OCI-LY7 (cell line): ENCODE measurements around the gene GABARAPL1. TPM values are rescaled to one million over a fixed set of nuclear protein-coding genes. Genes with fewer than 3 reads are reported as not detected.

Source experiments
- BruUV-seq: library from RNA; stranded (reverse); fragments of 400-500 nt; replicated peaks from 2 replicates; lab custom pipeline; 2021; lab: Mats Ljungman, UMichigan
- CTCF ChIA-PET: fragments of 300-600 bp; sonication (Branson Sonifier 250); formaldehyde crosslinking; loops from one replicate; lab custom pipeline; 2022; ENCODE audit warnings: antibody characterized with exemption; ENCODE audit not compliant: unreplicated experiment; lab: Charles Lee
- POLR2A ChIA-PET: fragments of 300-600 bp; sonication (Branson Sonifier 250); formaldehyde crosslinking; loops from one replicate; lab custom pipeline; 2022; ENCODE audit warnings: antibody characterized with exemption; lab: Charles Lee
- DNase-seq: peaks from one replicate; pipeline ENCODE4 v3.0.0-alpha.2; 2015; ENCODE audit warnings: low spot score
- H2AFZ ChIP-seq: fragments of 200-600 bp; sonication (generic), shearing (Covaris generic); 2 replicates; pipeline ENCODE4 v1.6.1; 2014; ENCODE audit warnings: mild to moderate bottlenecking, antibody characterized with exemption, low read length, moderate library complexity
- H3K27ac ChIP-seq: fragments of 200-600 bp; sonication (generic); 2 replicates; pipeline ENCODE4 v1.5.1; 2014; ENCODE audit warnings: mixed run types, low read depth, mild to moderate bottlenecking, moderate library complexity, low read length, inconsistent platforms; ENCODE audit not compliant: poor library complexity, severe bottlenecking
- H3K36me3 ChIP-seq: fragments of 200-600 bp; sonication (generic); 2 replicates; pipeline ENCODE4 v1.6.1; 2014; ENCODE audit warnings: mild to moderate bottlenecking, antibody characterized with exemption, low read length, moderate library complexity, mixed read lengths; ENCODE audit not compliant: insufficient read depth
- H3K4me1 ChIP-seq: fragments of 200-600 bp; sonication (generic); 2 replicates; pipeline ENCODE4 v1.5.1; 2014; ENCODE audit warnings: mild to moderate bottlenecking, low read length; ENCODE audit not compliant: insufficient read depth, poor library complexity, severe bottlenecking
- H3K4me2 ChIP-seq: fragments of 200-600 bp; sonication (generic); 2 replicates; pipeline ENCODE4 v1.6.1; 2014; ENCODE audit warnings: mild to moderate bottlenecking, low read length
- H3K4me3 ChIP-seq: fragments of 200-600 bp; sonication (generic); 2 replicates; pipeline ENCODE4 v1.5.1; 2014; ENCODE audit warnings: mild to moderate bottlenecking, low read depth, low read length; ENCODE audit not compliant: poor library complexity, severe bottlenecking
- H3K79me2 ChIP-seq: fragments of 200-600 bp; sonication (generic); 2 replicates; pipeline ENCODE4 v1.6.1; 2016; ENCODE audit warnings: low read depth, mild to moderate bottlenecking, low read length, moderate library complexity, mixed read lengths; ENCODE audit not compliant: insufficient read depth
- H3K9me2 ChIP-seq: fragments of 200-600 bp; sonication (generic); 2 replicates; pipeline ENCODE4 v1.6.1; 2016; ENCODE audit warnings: mild to moderate bottlenecking, low read length, mixed read lengths; ENCODE audit not compliant: insufficient read depth
- H3K9me3 ChIP-seq: fragments of 200-600 bp; sonication (generic); 2 replicates; pipeline ENCODE4 v1.6.1; 2014; ENCODE audit warnings: mild to moderate bottlenecking, mixed run types, low read length, mixed read lengths
- H4K20me1 ChIP-seq: fragments of 200-600 bp; sonication (generic); 2 replicates; pipeline ENCODE4 v1.6.1; 2014; ENCODE audit warnings: mild to moderate bottlenecking, antibody characterized with exemption, low read length, moderate library complexity, mixed read lengths; ENCODE audit not compliant: insufficient read depth
- CTCF ChIP-seq: fragments of 200-600 bp; sonication (generic); conservative IDR thresholded peaks from 2 replicates; pipeline ENCODE4 v1.5.1; 2014; ENCODE audit warnings: mild to moderate bottlenecking, antibody characterized with exemption, low read length, moderate library complexity, mixed read lengths
- EZH2phosphoT487 ChIP-seq: fragments of 200-600 bp; sonication (generic); IDR thresholded peaks from 2 replicates; pipeline ENCODE4 v1.6.1; 2018; ENCODE audit warnings: low read depth, borderline replicate concordance, mild to moderate bottlenecking, mixed run types, antibody characterized with exemption, low read length, moderate library complexity, mixed read lengths
- intact Hi-C: fragments of 100-400 bp; cut with micrococcal nuclease; formaldehyde crosslinking; loops from one replicate; pipeline ENCODE4 v1.10.0; 2022; ENCODE audit not compliant: unreplicated experiment
- total RNA-seq, 2 experiments: library from RNA; depleted of rRNA in 1 of 2; stranded (reverse); fragments of >200 nt in 1 of 2; shearing (Covaris generic) in 1 of 2; gene quantifications; 2 replicates each; pipeline ENCODE4 v1.2.3, GENCODE V29; 2014 to 2022

The GABARAPL1 gene
- total RNA-seq, 2 experiments from 2014 or later = 34.2 to 52.4 TPM

- no TSS peak for BruUV-seq
- intact Hi-C loops = no loop called here
- Histone ChIP-seq H3K36me3 (no peaks in the 10 kb centered on the region), H3K4me1 (peaks cover 7% of the 10 kb centered on the region), H3K27ac (no peak within 1 kb of the TSS), H3K9me3 (no peaks in the 10 kb centered on the region), H2AFZ (no peak within 1 kb of the TSS), H3K4me2 (no peak within 1 kb of the TSS), H4K20me1 (no peaks in the 10 kb centered on the region), H3K4me3 (no peak within 1 kb of the TSS), H3K9me2 (no peaks in the 10 kb centered on the region), H3K79me2 (no peaks in the 10 kb centered on the region)
- ChIA-PET POLR2A (no interaction called here), CTCF (no interaction called here)
- no peak for DNase-seq
- TF ChIP-seq EZH2phosphoT487 = no peak
- TF ChIP-seq CTCF = no peak
These were observed 33.9 kb upstream of the GABARAPL1 start, which contains the start of gene TMEM52B for GRCh38 chr12:10178821-10179220. TMEM52B (plus strand) TSS chr12:10179032; CDS start chr12:10179575, 543 bp downstream.

- no peak overlapping the region for H3K4me3 ChIP-seq
- DNase-seq = no peak
- H3K27ac ChIP-seq = no peak overlapping the region
- no TSS peak for BruUV-seq
- no peaks in the 10 kb centered on the region for H3K36me3 ChIP-seq
- no peak overlapping the region for H2AFZ ChIP-seq
- POLR2A ChIA-PET = interaction anchor here (0.8 kb wide), 1 partner anchor 16 kb away, joined by 3 read pairs; no protein-coding TSS in a partner anchor
- H3K9me3 ChIP-seq = no peaks in the 10 kb centered on the region
- H4K20me1 ChIP-seq = no peaks in the 10 kb centered on the region
- H3K79me2 ChIP-seq = no peaks in the 10 kb centered on the region
- H3K9me2 ChIP-seq = no peaks in the 10 kb centered on the region
- no peak for TF ChIP-seq CTCF
- TF ChIP-seq EZH2phosphoT487 = no peak
- intact Hi-C loops = no loop called here
- peaks cover 7% of the 10 kb centered on the region for H3K4me1 ChIP-seq
- CTCF ChIA-PET = no interaction called here
- no peak overlapping the region for H3K4me2 ChIP-seq
These were observed 32.9 kb upstream of the GABARAPL1 start for GRCh38 chr12:10179776-10180181.

- BruUV-seq = no TSS peak
- Histone ChIP-seq H3K9me2 (no peaks in the 10 kb centered on the region), H2AFZ (peak overlapping the region; percentile 26), H3K9me3 (no peaks in the 10 kb centered on the region), H3K27ac (no peak overlapping the region), H3K4me2 (no peak overlapping the region), H3K4me1 (peaks cover 12% of the 10 kb centered on the region), H3K4me3 (no peak overlapping the region), H3K79me2 (no peaks in the 10 kb centered on the region), H3K36me3 (no peaks in the 10 kb centered on the region), H4K20me1 (no peaks in the 10 kb centered on the region)
- intact Hi-C loops = no loop called here
- ChIA-PET CTCF (no interaction called here), POLR2A (interaction anchor here (1.0 to 1.3 kb wide), 5 partner anchors 11 to 23 kb away, joined by 3 to 9 read pairs (median 4); no protein-coding TSS in a partner anchor)
- TF ChIP-seq EZH2phosphoT487 (no peak), CTCF (no peak)
- no peak for DNase-seq
These were observed 30.2 kb upstream of the GABARAPL1 start for GRCh38 chr12:10182354-10183049.
